Vagina (tissue), 2 donors: ENCODE data around the gene MTUS2.

Experiments used
- POLR2A ChIP-seq, 2 donors: fragments of 450-650 bp; IDR thresholded peaks; one replicate each; pipeline ENCODE4 v1.6.1; 2017; ENCODE audit warnings: antibody characterized with exemption in 2 of 2, mild to moderate bottlenecking in 2 of 2, moderate library complexity in 2 of 2
- POLR2AphosphoS5 ChIP-seq, 2 donors: sonication (generic); formaldehyde crosslinking; IDR thresholded peaks; one replicate each; pipeline ENCODE4 v1.9.0; 2017; ENCODE audit warnings: antibody characterized with exemption in 2 of 2, mild to moderate bottlenecking in 2 of 2, low read depth in 1 of 2; ENCODE audit not compliant: insufficient read depth in 1 of 2
- TF ChIP-seq, protein P1 (sequence below), 3 experiments: fragments of 450-650 bp in 2 of 3; fragments of 200-600 bp in 1 of 3; sonication (generic) in 1 of 3; IDR thresholded peaks; one replicate each; pipeline ENCODE4 v1.5.1; 2017 to 2019; ENCODE audit warnings: antibody characterized with exemption in 3 of 3, mild to moderate bottlenecking in 2 of 3, moderate library complexity in 2 of 3

DNA sequence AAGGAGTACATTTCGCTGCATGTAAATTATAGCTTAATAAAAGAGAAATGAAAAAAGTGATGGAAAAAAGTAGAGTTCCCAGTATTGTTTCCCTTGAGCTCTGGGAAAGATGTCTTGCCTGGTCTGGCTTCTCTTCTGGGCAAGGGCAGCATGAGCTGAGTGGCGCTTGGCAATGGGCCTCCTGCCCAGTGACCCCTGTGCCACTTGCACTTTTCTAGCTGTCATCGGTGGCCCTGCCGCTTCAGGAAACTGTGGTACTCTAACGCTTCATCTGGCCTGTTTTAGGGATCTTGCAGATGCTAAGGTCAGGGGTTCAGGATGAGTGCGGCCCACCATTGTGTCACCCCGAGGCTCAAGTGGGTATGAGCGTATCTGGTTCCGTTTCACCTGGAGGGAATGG is 161.4 kb downstream of the MTUS2 start:
- TF ChIP-seq, protein P1, sequence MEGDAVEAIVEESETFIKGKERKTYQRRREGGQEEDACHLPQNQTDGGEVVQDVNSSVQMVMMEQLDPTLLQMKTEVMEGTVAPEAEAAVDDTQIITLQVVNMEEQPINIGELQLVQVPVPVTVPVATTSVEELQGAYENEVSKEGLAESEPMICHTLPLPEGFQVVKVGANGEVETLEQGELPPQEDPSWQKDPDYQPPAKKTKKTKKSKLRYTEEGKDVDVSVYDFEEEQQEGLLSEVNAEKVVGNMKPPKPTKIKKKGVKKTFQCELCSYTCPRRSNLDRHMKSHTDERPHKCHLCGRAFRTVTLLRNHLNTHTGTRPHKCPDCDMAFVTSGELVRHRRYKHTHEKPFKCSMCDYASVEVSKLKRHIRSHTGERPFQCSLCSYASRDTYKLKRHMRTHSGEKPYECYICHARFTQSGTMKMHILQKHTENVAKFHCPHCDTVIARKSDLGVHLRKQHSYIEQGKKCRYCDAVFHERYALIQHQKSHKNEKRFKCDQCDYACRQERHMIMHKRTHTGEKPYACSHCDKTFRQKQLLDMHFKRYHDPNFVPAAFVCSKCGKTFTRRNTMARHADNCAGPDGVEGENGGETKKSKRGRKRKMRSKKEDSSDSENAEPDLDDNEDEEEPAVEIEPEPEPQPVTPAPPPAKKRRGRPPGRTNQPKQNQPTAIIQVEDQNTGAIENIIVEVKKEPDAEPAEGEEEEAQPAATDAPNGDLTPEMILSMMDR (IDR thresholded peaks at IDR 0.05) = no peak
- no peak for TF ChIP-seq POLR2A (IDR thresholded peaks at IDR 0.05)
- no peak for TF ChIP-seq POLR2AphosphoS5 (IDR thresholded peaks at IDR 0.05; ENCODE audit: insufficient read depth in 1 of 2, low read depth in 1 of 2)
